Amygdala (tissue), 56 donors: ENCODE results near the gene C1QB.

Source experiments
- DNase-seq, 56 donors: peaks; one replicate each; lab custom pipeline; 2025; lab: John Stamatoyannopoulos, UW

Gene C1QB

GRCh38 chr1:22652881-22653316 is at the start of gene C1QB:
C1QB (plus strand) TSS chr1:22653236; CDS start chr1:22659463, 6,227 bp downstream.
- peak in 31 of 56 donors; percentile 8 to 77 (median 37) for DNase-seq

- no peak for DNase-seq
These were observed 46.9 kb upstream of the C1QB start for GRCh38 chr1:22606161-22606560.

GRCh38 chr1:22607154-22607553 is 45.9 kb upstream of the C1QB start:
- DNase-seq: no peak

- no peak for DNase-seq
These were observed 44.7 kb upstream of the C1QB start for GRCh38 chr1:22608361-22608760.

- no peak for DNase-seq
These were observed 43.7 kb upstream of the C1QB start for GRCh38 chr1:22609291-22609690.

- peak in 4 of 56 donors; percentile 2 to 15 (median 8) for DNase-seq
These were observed 41.5 kb upstream of the C1QB start for GRCh38 chr1:22611530-22611947.

- DNase-seq: no peak
These were observed 40.1 kb upstream of the C1QB start for GRCh38 chr1:22612671-22613571.

GRCh38 chr1:22613572-22613918 is 39.5 kb upstream of the C1QB start:
- DNase-seq: no peak

- no peak for DNase-seq
These were observed 39.1 kb upstream of the C1QB start for GRCh38 chr1:22613951-22614350.

GRCh38 chr1:22615886-22616285 is 37.1 kb upstream of the C1QB start:
- DNase-seq: no peak

- DNase-seq: no peak
These were observed 36.5 kb upstream of the C1QB start for GRCh38 chr1:22616571-22616970.

- DNase-seq: no peak
These were observed 35.0 kb upstream of the C1QB start for GRCh38 chr1:22618056-22618455.

GRCh38 chr1:22619252-22619651 is 33.8 kb upstream of the C1QB start:
- no peak for DNase-seq

- no peak for DNase-seq
These were observed 33.2 kb upstream of the C1QB start for GRCh38 chr1:22619798-22620197.

GRCh38 chr1:22621761-22622160 is 31.3 kb upstream of the C1QB start:
- DNase-seq: no peak

- no peak for DNase-seq
These were observed 27.6 kb upstream of the C1QB start for GRCh38 chr1:22625262-22625925.

- no peak for DNase-seq
These were observed 26.5 kb upstream of the C1QB start for GRCh38 chr1:22626237-22627157.

- no peak for DNase-seq
These were observed 25.7 kb upstream of the C1QB start for GRCh38 chr1:22627331-22627730.

- DNase-seq: no peak
These were observed 24.2 kb upstream of the C1QB start for GRCh38 chr1:22628698-22629444.

- no peak for DNase-seq
These were observed 23.1 kb upstream of the C1QB start for GRCh38 chr1:22629886-22630285.
